Cardiac fibroblast (primary cell): ENCODE data around the gene DBNL.
A peak's percentile ranks its signal among the peaks of the same experiment; 100 is the strongest.

Source experiments
- DNase-seq, 2 donors: peaks; one replicate each; pipeline versions ENCODE4 v3.0.0 to v3.0.0-alpha.2; 2010; ENCODE audit warnings: low read depth in 2 of 2
- H3K4me3 ChIP-seq, 2 donors: replicated peaks in 1 of 2; 1 replicate in 1 of 2; 2 replicates in 1 of 2; pipeline ENCODE4 v1.5.1; 2011; ENCODE audit warnings: low read depth in 2 of 2, low read length in 2 of 2, mild to moderate bottlenecking in 2 of 2, moderate library complexity in 1 of 2
- CTCF ChIP-seq: IDR thresholded peaks from one replicate; pipeline ENCODE4 v1.5.1; 2011; ENCODE audit warnings: low read depth, mild to moderate bottlenecking, low read length, inconsistent platforms

The DBNL gene

GRCh38 chr7:44086627-44087026, 42.1 kb downstream of the DBNL start:
- no peak for TF ChIP-seq CTCF
- H3K4me3 ChIP-seq: no peak overlapping the region
- DNase-seq: no peak

GRCh38 chr7:44087911-44088838, 43.7 kb downstream of the DBNL start:
- peak; percentile 91 to 93 for DNase-seq
- peak overlapping the region in 1 of 2 donors; percentile 7 for H3K4me3 ChIP-seq

GRCh38 chr7:44093102-44093641, 48.7 kb downstream of the DBNL start:
- DNase-seq: no peak
- no peak for TF ChIP-seq CTCF
- no peak overlapping the region for H3K4me3 ChIP-seq

More at GRCh38 chr7:44087911-44088838, 43.7 kb downstream of the DBNL start:
- no peak for TF ChIP-seq CTCF

GRCh38 chr7:44094365-44094764, 49.9 kb downstream of the DBNL start:
- H3K4me3 ChIP-seq: no peak overlapping the region
- TF ChIP-seq CTCF: no peak
- DNase-seq: no peak

- TF ChIP-seq CTCF: no peak
- no peak overlapping the region for H3K4me3 ChIP-seq
- peak in 1 of 2 donors; percentile 48 for DNase-seq
Measured at GRCh38 chr7:44094883-44095592, 50.5 kb downstream of the DBNL start.

GRCh38 chr7:44095781-44096180, 51.3 kb downstream of the DBNL start:
- no peak for DNase-seq
- no peak overlapping the region for H3K4me3 ChIP-seq
- no peak for TF ChIP-seq CTCF
